GM21360 (cell line): ENCODE measurements around the gene ESPNL.

Experiments used
- ATAC-seq: cut with Tn5 transposase; IDR thresholded peaks from one replicate; pipeline ENCODE4 v1.9.1; 2021; ENCODE audit warnings: mild to moderate bottlenecking, moderate library complexity; ENCODE audit not compliant: unreplicated experiment

ESPNL gene

GRCh38 chr2:238097988-238098871, 1.9 kb upstream of the ESPNL start:
- peak; percentile 44 for ATAC-seq

DNA sequence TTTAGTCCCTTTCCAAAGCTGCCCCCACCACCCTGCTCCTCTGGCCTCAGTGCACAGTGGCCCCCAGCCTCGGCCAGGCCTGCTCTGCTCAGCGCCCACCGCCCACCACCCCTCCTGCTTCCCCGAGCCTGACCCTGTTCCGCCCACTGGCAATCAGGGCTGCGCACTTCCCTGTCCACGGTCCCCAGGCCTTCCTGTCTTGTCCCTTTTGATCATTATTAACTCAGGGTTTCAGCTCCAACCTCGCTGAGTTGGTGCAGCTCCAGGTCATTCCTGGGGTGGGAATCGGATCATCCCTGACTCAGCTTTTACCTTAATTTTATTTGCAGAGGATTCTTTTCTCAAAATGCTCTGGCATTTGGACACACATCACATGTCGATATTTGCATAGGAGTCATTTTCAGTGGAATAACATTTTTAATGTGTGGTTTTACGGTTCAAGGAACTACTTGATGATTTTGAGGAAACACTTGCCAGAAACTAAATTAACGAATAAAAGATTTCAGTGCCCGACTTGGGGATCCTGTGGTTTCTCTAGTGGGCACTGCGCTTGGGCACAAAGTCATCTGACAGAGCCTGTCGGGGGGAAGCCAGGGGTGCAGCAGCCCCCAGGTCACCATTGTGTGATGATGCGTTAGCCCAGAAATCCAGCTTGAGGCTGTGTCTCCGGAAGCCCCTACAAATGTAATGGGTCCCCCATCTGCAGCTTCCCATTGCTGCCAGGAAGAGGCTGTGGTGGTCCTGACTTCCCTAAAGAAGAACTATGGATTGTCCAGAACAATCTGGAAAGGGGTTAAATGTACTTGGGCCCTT, 1.0 kb upstream of the ESPNL start:
- ATAC-seq = no peak

- no peak for ATAC-seq
Observed at GRCh38 chr2:238099714-238100048, 459 bp upstream of the ESPNL start.

DNA sequence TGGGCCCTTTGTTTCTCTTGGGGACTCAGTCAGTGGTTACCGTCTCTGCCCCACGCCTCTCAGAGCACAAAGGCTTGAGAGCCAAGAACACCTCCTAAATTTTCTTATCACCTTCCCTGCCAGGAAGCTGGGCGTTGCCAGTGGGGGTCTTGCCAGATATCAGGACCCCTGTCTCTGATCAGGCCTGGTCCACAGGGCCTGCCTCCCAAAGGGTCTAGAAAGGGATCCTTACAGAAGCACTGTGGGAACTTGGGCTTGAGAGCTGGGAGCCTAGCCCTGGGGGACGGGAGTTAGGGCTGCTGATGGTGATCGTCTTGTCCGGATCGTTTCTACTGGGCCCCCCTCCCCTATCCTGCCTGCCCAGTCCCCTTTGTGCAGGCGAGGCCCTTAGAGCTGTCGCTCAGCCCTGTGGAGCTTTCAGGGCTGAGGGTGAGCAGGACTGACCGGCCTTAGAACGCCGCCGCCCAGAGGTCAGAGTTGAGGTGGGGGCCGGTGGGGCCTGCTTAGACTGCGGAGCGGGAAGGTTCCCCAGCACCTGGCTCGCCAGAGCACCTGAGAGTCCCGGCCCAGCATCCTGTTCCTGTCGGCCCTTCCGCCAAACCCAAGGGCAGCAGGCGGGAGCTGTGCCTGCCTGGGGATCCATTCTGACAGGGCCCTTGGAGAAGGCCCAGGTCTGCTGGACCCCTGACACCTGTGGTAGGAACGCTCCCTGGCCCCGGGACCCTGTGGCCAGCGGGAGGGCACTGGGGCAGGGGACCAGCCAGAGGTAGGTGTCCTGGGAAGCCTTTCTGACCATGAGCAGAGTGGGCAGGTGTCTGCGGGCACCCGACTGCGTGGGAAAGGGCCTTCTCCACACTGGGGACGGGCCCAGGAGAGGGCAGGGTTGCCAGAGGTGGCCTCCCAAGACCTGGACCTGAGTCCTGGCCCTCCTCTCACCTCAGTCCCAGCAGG, 956 bp downstream of the ESPNL start:
- ATAC-seq = no peak

GRCh38 chr2:238101891-238102841, 2.0 kb downstream of the ESPNL start:
- ATAC-seq = no peak

GRCh38 chr2:238102865-238103264, 2.7 kb downstream of the ESPNL start:
- no peak for ATAC-seq

DNA sequence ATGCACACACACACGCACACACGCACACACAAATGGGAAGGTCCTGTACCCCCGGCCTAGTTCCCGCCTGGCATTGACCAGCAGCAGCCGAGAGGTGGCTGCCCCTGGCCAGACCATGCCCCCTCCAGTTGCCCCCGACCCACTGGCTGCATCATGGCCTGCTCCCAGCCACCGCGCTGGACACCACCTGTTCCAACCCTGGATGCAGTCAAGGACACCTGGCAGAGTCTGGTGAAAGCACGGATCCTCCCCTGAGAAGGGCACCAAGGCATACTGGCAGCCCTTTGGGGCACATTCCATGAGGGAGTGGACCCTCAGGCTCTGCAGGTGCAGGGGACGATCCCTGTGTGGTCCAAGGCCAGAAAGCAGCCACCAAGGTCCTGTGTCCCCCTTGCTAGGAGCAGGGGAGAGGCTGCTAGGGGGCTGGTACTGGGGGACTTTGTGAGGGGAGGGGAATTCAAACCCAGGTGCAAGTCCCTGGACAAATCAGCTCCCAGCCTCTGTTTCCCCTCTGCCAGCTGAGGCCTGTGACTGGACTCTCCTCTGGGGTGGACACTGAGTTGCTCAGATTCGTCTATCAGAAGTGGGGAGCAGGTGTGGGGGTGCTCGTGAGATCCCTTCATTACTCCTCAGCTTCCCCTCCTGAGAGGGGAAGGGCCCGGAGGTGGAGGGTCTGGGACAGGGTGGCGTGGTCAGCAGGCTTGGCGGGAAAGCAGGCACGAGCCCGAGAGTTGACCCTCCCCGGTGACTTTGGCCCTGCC, 3.5 kb downstream of the ESPNL start:
- ATAC-seq = no peak

DNA sequence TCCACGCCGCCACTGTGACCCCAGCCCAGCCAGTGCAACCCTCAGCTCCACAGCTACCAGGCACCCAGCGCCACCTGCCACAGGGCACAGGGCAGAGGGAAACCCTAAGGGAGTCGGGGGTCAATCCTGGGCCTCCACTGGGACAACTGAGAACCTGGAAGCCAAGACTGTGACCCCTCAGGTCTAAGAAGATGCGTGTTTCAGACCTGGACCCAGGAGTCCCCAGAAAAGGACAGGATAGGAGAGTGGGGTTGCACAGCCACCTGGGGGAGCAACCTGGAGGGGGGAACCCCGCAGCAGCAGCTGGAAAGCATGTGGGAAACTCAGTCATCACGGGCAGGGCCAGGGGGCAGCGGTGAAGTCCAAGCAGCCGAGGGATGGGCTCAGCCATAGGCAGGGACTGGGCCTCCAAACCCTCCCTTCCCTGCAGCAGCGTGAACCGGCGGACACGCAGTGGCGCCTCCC, 4.1 kb downstream of the ESPNL start:
- no peak for ATAC-seq

GRCh38 chr2:238104691-238105371, 4.7 kb downstream of the ESPNL start:
- no peak for ATAC-seq

GRCh38 chr2:238105506-238106338, 5.6 kb downstream of the ESPNL start:
- ATAC-seq = no peak

- no peak for ATAC-seq
Observed at GRCh38 chr2:238106339-238106697, 6.2 kb downstream of the ESPNL start.

GRCh38 chr2:238106698-238107524, 6.8 kb downstream of the ESPNL start:
- no peak for ATAC-seq

DNA sequence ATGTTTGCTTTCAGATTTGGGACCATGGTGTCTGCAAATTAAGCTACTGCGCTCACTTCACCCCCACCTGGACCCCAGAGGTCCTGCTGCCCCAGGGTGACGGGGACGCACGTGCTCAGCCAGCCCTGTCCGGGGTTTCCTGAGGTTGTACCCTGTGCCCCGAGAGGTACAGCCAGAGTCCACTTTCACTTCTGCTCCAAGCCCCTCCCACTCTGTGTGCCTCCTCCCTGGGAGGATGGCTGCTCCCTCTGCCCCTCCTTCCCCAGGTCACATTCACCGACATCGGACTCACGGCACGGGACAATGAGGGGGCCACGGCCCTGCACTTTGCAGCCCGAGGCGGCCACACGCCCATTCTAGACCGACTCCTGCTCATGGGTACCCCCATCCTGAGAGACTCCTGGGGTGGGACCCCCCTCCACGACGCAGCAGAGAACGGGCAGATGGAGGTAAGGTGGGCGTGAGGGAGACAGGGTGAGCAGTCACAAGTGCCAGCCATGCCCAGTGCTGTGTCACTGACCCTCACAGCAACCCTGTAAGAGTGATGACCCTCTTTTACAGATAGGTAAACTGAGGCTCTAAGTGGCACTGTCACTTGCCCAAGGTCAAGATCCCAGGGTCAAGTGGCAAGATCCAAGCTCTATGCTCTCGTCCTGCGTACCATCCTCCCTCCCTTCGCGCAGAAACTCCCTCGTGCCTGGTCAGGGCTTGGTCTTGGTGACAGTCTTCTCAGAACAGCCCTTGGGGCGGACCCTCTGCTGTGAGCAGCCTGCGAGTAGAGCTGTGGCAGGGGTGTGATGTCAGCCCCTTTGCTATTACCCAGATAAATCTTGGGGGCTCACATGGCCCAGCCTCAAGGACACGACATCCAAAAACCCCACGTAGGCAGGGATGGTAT, 7.6 kb downstream of the ESPNL start:
- ATAC-seq = no peak

DNA sequence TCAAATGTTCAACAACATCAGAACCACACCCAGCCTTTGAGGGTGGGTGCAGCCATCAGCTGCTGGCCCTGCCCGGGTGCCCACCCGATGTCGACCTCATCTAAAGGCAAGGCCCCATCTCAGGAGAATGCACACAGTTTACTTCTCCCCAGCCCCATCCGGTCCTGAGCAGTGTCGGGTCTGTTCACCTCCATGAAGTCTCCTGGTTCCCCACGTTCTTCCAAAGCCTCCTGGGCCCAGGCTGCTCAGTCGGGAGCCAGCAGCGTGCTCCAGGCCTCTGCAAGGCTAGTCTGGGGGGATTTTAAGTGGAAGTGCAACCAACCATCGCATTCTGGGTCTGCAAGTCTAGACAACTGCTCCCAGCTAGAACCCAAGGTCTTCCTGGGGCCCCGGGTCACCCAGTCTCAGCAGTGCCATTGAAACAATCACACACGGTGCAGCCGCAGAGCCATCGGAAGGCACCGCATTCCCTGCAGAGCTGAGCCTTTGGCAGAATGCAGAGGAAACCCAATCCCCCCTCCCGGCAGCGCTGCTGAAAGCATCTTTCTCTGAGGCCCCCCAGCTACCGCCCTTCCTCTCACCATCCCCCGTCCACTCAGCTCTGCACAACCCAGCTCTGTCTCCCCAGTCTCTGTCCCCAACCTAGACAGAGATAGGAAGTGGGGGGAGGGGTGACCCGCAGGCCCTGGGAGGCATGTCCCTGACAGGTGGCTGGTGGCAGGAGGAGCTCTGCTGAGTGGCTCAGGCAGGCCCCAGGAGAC, 8.5 kb downstream of the ESPNL start:
- peak; percentile 70 for ATAC-seq

- ATAC-seq = no peak
Observed at GRCh38 chr2:238113611-238114010, 13.5 kb downstream of the ESPNL start.
